Suprapubic skin (tissue), 4 donors: ENCODE measurements around the gene LHPP. TPM values are rescaled to one million over a fixed set of nuclear protein-coding genes. Genes with fewer than 3 reads are reported as not detected.

ENCODE experiments used
- DNase-seq, 2 donors: peaks; one replicate each; pipeline ENCODE4 v3.0.0-alpha.2; 2019; ENCODE audit warnings: low spot score in 2 of 2
- H3K27ac ChIP-seq: fragments of 200-600 bp; sonication (generic); one replicate; pipeline ENCODE4 v1.5.1; 2019
- H3K27me3 ChIP-seq: fragments of 200-600 bp; sonication (generic); one replicate; pipeline ENCODE4 v1.5.1; 2019
- H3K36me3 ChIP-seq: fragments of 200-600 bp; sonication (generic); one replicate; pipeline ENCODE4 v1.5.1; 2019
- H3K4me1 ChIP-seq: fragments of 200-600 bp; sonication (generic); one replicate; pipeline ENCODE4 v1.5.1; 2019
- H3K4me3 ChIP-seq: fragments of 200-600 bp; sonication (generic); one replicate; pipeline ENCODE4 v1.5.1; 2019; ENCODE audit warnings: mild to moderate bottlenecking
- H3K9me3 ChIP-seq: fragments of 200-600 bp; sonication (generic); one replicate; pipeline ENCODE4 v1.5.1; 2019
- CTCF ChIP-seq, 2 donors: fragments of 200-600 bp in 1 of 2; fragments of 450-650 bp in 1 of 2; sonication (generic) in 1 of 2; IDR thresholded peaks; one replicate each; pipeline ENCODE4 v1.5.1; 2016 to 2019; ENCODE audit warnings: antibody characterized with exemption in 2 of 2, mild to moderate bottlenecking in 1 of 2, moderate library complexity in 1 of 2
- EP300 ChIP-seq: sonication (generic); formaldehyde crosslinking; IDR thresholded peaks from one replicate; pipeline ENCODE4 v1.6.1; 2017; ENCODE audit warnings: antibody characterized with exemption
- POLR2A ChIP-seq, 2 donors: fragments of 450-650 bp; IDR thresholded peaks; one replicate each; pipeline ENCODE4 v1.6.1; 2017; ENCODE audit warnings: antibody characterized with exemption in 2 of 2, mild to moderate bottlenecking in 2 of 2, moderate library complexity in 2 of 2
- POLR2AphosphoS5 ChIP-seq, 3 donors: sonication (generic); formaldehyde crosslinking; IDR thresholded peaks; one replicate each; pipeline ENCODE4 v1.6.1; 2017; ENCODE audit warnings: antibody characterized with exemption in 3 of 3
- WGBS: methylation state at CpG from one replicate; pipeline ENCODE4 v1.1.5; 2018; 5-methylcytosine and 5-hydroxymethylcytosine counted together
- total RNA-seq, 4 donors: library from RNA; depleted of rRNA; stranded (reverse); fragments of >200 nt; gene quantifications; one replicate each; pipeline ENCODE4 v1.1.0, GENCODE V29; 2016

LHPP gene
- total RNA-seq, 4 donors from 2014 or later: 14.4 to 22.6 (median 15.3) TPM

GRCh38 chr10:124521429-124521871 is 59.8 kb downstream of the LHPP start:
- 100% methylated on average over 11 of the region's 13 CpGs for WGBS
- no peak for DNase-seq
- no peak overlapping the region for H3K27ac ChIP-seq
- no peak overlapping the region for H3K4me3 ChIP-seq
- H3K27me3 ChIP-seq: no peaks in the 10 kb centered on the region
- TF ChIP-seq POLR2A (IDR thresholded peaks at IDR 0.05): no peak
- no peaks in the 10 kb centered on the region for H3K9me3 ChIP-seq
- peaks cover 30% of the 10 kb centered on the region for H3K4me1 ChIP-seq
- H3K36me3 ChIP-seq: peaks cover 7% of the 10 kb centered on the region

- peaks cover 30% of the 10 kb centered on the region for H3K4me1 ChIP-seq
- WGBS: 81% methylated on average over 9 of the region's 13 CpGs
- no peaks in the 10 kb centered on the region for H3K27me3 ChIP-seq
- peaks cover 7% of the 10 kb centered on the region for H3K36me3 ChIP-seq
- no peak overlapping the region for H3K27ac ChIP-seq
- H3K9me3 ChIP-seq: no peaks in the 10 kb centered on the region
- DNase-seq: no peak
- TF ChIP-seq EP300: no peak
- no peak for TF ChIP-seq POLR2AphosphoS5 (IDR thresholded peaks at IDR 0.05)
- H3K4me3 ChIP-seq: no peak overlapping the region
These were observed 60.7 kb downstream of the LHPP start for GRCh38 chr10:124522131-124522932.

DNA sequence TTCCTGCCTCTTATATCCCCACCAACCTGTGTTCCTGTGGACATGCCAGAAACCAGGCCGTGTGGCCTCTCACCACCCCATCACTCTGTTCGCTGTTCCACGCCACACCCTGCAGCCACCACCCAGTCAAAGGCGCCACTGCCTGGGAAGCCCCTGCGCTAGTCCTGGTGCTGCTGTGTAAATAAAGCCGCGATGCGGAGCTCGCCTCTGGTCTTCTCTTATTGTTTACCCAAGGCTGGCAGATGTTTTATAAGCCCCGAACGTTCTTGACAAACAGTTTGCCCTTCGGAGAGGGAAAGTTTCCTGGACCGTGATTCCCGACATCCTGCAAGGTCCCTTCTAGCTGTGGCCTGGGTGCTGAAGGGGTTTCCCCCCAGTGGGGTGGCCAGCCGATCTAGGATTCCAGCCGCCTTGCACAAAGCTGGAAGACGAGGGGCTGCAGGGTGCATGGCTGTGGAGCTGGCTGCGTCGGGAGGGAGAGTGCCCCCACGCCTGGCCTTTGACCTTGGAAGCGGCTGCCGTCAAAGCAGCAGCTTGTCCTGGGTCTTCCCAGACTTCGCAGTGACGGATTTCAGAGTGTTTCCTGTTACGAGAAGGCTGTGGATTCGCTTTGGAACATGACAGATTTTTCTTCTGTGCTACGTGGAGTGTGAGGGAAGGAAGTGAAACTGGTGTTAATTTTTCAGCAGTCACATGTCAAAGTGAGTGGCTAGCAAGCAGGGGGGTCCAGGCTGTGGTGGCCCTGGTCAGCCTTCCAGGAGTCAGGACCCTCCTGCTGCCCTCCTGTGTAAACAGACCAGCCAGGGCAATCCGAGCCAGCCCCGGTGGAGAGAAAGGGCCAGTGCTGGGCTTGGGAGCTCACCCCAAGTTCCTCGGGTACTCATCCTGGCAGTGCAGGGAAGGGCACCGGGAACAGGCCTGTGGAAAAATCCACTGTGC is 61.6 kb downstream of the LHPP start:
- H3K27me3 ChIP-seq: no peaks in the 10 kb centered on the region
- peak overlapping the region; percentile 61 for H3K27ac ChIP-seq
- H3K4me3 ChIP-seq: peak overlapping the region; percentile 14
- H3K9me3 ChIP-seq: no peaks in the 10 kb centered on the region
- WGBS: 70% methylated on average over 10 of the region's 31 CpGs
- H3K4me1 ChIP-seq: peaks cover 30% of the 10 kb centered on the region
- peaks cover 4% of the 10 kb centered on the region for H3K36me3 ChIP-seq
- TF ChIP-seq CTCF (IDR thresholded peaks at IDR 0.05): no peak
- no peak for TF ChIP-seq POLR2AphosphoS5 (IDR thresholded peaks at IDR 0.05)
- no peak for DNase-seq

DNA sequence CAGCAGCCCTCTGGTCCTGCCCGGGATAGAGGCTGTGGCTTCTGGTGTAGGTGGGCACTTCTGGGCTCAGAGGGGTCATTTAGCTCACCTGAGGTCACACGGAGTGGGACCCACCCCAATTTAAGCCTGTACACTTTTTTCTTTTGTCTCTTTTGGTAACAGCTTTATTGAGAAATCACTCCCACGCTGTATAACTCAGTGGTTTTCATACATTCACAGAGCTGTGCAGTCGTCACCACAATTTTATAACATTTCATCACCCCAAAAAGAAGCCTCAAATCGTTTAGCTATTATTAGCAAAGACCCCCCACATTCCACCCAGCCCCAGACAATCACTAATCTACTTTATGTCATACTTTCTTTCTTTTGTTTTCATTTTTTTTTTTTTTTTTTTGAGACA is 62.3 kb downstream of the LHPP start:
- no peaks in the 10 kb centered on the region for H3K27me3 ChIP-seq
- H3K27ac ChIP-seq: peak overlapping the region; percentile 61
- no peaks in the 10 kb centered on the region for H3K36me3 ChIP-seq
- H3K9me3 ChIP-seq: no peaks in the 10 kb centered on the region
- no peak for TF ChIP-seq POLR2AphosphoS5 (IDR thresholded peaks at IDR 0.05)
- no peak for TF ChIP-seq CTCF (IDR thresholded peaks at IDR 0.05)
- TF ChIP-seq EP300: no peak
- TF ChIP-seq POLR2A (IDR thresholded peaks at IDR 0.05): no peak
- peaks cover 30% of the 10 kb centered on the region for H3K4me1 ChIP-seq
- no peak overlapping the region for H3K4me3 ChIP-seq
- DNase-seq: no peak
- 78% methylated on average over 5 of the region's 5 CpGs for WGBS

DNA sequence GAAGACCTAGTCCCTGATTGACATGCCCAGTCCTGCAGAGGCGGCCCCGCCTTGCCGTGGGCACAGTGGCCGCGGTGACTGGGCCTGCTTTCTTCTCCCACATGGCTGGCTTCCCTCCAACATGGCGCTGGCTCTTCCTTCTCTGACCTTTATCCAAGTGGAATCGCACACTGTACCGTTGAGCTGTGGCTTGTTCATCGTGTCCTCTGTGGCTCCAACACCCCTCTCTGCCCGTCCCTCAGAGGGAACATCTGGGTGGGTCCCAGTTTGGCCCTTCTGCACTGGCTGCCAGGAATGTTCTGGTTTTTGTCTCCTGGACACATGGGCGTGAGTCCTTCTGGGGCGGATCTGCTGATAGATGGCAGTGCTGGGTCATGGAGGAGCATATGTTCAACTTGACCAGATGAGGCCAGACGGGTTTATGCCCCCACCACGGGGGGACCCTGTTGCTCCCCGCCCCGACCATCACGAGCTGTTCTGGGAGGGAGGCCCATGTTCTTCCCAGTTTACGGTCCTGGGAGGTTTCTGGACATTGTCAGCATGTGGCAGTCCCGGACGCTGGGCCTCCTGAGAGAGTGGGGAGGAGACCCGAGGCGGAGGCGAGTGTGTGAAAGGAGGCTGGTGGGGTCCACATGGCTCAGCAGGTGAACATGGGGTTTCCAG is 63.5 kb downstream of the LHPP start:
- WGBS: 56% methylated on average over 22 of the region's 23 CpGs
- DNase-seq: peak in 1 of 2 donors; percentile 82
- TF ChIP-seq POLR2AphosphoS5 (IDR thresholded peaks at IDR 0.05) (peak in 1 of 3 donors; percentile 41), POLR2A (IDR thresholded peaks at IDR 0.05) (no peak)
- H3K4me3 ChIP-seq: no peak overlapping the region
- peak overlapping the region; percentile 24 for H3K27ac ChIP-seq
- peaks cover 35% of the 10 kb centered on the region for H3K4me1 ChIP-seq
- no peaks in the 10 kb centered on the region for H3K9me3 ChIP-seq
- H3K36me3 ChIP-seq: no peaks in the 10 kb centered on the region
- H3K27me3 ChIP-seq: no peaks in the 10 kb centered on the region

DNA sequence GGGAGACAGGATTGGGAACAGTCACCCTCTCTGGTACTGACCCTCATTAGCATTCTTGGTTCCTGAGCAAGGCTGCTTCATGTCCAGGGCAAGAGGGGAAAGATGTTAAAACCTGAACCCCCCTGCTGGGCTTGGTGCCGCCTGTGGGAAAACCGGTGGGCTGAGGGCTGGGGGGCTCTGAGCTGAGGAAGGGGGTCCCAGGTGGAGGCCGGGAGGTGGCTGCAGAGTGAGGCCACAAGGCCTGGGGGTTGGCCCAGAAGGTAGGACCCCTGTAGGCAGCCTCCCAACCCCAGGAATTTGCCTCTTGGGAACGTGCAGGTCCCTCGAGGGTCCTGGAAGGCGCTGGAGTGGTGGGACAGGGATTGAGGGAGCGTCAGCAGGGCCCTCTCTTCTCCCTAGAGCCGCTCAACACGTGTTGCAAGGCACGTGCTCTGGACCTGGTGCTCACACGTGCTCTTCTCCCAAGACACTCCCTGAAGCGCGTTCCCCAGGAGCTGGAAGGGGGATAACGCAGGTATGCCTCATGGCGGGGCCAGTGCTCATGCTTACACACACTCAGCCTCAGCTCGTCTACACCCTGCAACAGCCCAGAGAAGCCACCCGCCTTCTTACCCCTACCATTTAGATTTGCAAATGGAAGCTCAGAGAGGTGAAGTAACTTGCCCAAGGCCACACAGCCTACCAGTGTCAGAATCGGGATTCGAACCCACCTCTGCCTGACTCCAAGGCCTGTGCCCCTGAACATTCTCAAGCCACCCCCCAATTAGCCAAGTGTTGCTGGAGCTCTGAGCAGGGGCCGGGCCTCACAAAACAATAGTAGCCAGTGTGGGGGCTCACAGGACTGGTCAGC is 64.4 kb downstream of the LHPP start:
- Histone ChIP-seq H3K27me3 (no peaks in the 10 kb centered on the region), H3K36me3 (no peaks in the 10 kb centered on the region), H3K27ac (peak overlapping the region; percentile 24), H3K9me3 (no peaks in the 10 kb centered on the region), H3K4me3 (no peak overlapping the region), H3K4me1 (peaks cover 38% of the 10 kb centered on the region)
- WGBS: 89% methylated on average over 12 of the region's 20 CpGs
- TF ChIP-seq POLR2AphosphoS5 (IDR thresholded peaks at IDR 0.05): no peak
- no peak for TF ChIP-seq EP300
- DNase-seq: no peak
